ENCODE results near the gene CDK5.

Gene CDK5

GRCh38 chr7:151087245-151088018 is 29.7 kb upstream of the CDK5 start:
- peak; percentile 45 for DNase-seq (ENCODE audit: low read depth, low spot score)

- peak; percentile 41 for DNase-seq (ENCODE audit: low read depth, low spot score)
Measured at GRCh38 chr7:151086802-151087244, 29.1 kb upstream of the CDK5 start.

GRCh38 chr7:151085691-151086620 is 28.3 kb upstream of the CDK5 start, which contains the start of gene AGAP3:
Gene AGAP3 (plus strand): TSS chr7:151086475. CDS start chr7:151086742, 267 bp downstream.
- peak; percentile 86 for DNase-seq (ENCODE audit: low read depth, low spot score)

GRCh38 chr7:151085329-151085690 is 27.6 kb upstream of the CDK5 start:
- no peak for DNase-seq (ENCODE audit: low read depth, low spot score)

GRCh38 chr7:151083824-151084160 is 26.1 kb upstream of the CDK5 start:
- DNase-seq (ENCODE audit: low read depth, low spot score): no peak

GRCh38 chr7:151083071-151083823 is 25.6 kb upstream of the CDK5 start, which contains the start of gene TMUB1:
Gene TMUB1 (minus strand): TSS chr7:151083493. CDS start chr7:151082563, 930 bp downstream.
- DNase-seq (ENCODE audit: low read depth, low spot score): peak; percentile 44

- DNase-seq (ENCODE audit: low read depth, low spot score): peak; percentile 53
Measured at GRCh38 chr7:151082141-151083070, 24.7 kb upstream of the CDK5 start.

- DNase-seq (ENCODE audit: low read depth, low spot score): peak; percentile 62
Measured at GRCh38 chr7:151081170-151082101, 23.7 kb upstream of the CDK5 start.

GRCh38 chr7:151080522-151081169 is 22.9 kb upstream of the CDK5 start, which contains the start of gene FASTK:
Gene FASTK (minus strand): TSS chr7:151080809. CDS start chr7:151080766, 43 bp downstream.
- DNase-seq (ENCODE audit: low read depth, low spot score): peak; percentile 94

GRCh38 chr7:151080067-151080521 is 22.4 kb upstream of the CDK5 start:
- peak; percentile 60 for DNase-seq (ENCODE audit: low read depth, low spot score)

GRCh38 chr7:151079199-151079910 is 21.7 kb upstream of the CDK5 start:
- peak; percentile 29 for DNase-seq (ENCODE audit: low read depth, low spot score)

- peak; percentile 81 for DNase-seq (ENCODE audit: low read depth, low spot score)
Measured at GRCh38 chr7:151078233-151079040, 20.7 kb upstream of the CDK5 start.

GRCh38 chr7:151077705-151078232 is 20.1 kb upstream of the CDK5 start:
- DNase-seq (ENCODE audit: low read depth, low spot score): no peak

GRCh38 chr7:151076863-151077704 is 19.4 kb upstream of the CDK5 start:
- DNase-seq (ENCODE audit: low read depth, low spot score): peak; percentile 66

- no peak for DNase-seq (ENCODE audit: low read depth, low spot score)
Measured at GRCh38 chr7:151075978-151076426, 18.3 kb upstream of the CDK5 start.

- DNase-seq (ENCODE audit: low read depth, low spot score): no peak
Measured at GRCh38 chr7:151075662-151075971, 17.9 kb upstream of the CDK5 start.
